Measurements from ENCODE around the gene MAP2K3.

MAP2K3 gene

GRCh38 chr17:21354796-21355385 lies 70.4 kb downstream of the MAP2K3 start:
- no peak for DNase-seq

GRCh38 chr17:21355586-21355985 lies 71.1 kb downstream of the MAP2K3 start:
- DNase-seq, result no peak

- DNase-seq, result no peak
Measured at GRCh38 chr17:21356537-21357127, 72.1 kb downstream of the MAP2K3 start.

GRCh38 chr17:21357281-21357680 lies 72.8 kb downstream of the MAP2K3 start:
- DNase-seq, result no peak

- no peak for DNase-seq
Measured at GRCh38 chr17:21357696-21358656, 73.5 kb downstream of the MAP2K3 start.

- DNase-seq, result no peak
Measured at GRCh38 chr17:21358682-21359482, 74.4 kb downstream of the MAP2K3 start.

- DNase-seq, result no peak
Measured at GRCh38 chr17:21359483-21359840, 75.0 kb downstream of the MAP2K3 start.

GRCh38 chr17:21360048-21360447 lies 75.5 kb downstream of the MAP2K3 start:
- no peak for DNase-seq

GRCh38 chr17:21361020-21361809 lies 76.7 kb downstream of the MAP2K3 start:
- no peak for DNase-seq

GRCh38 chr17:21362331-21362931 lies 77.9 kb downstream of the MAP2K3 start:
- DNase-seq, result no peak

- DNase-seq, result no peak
Measured at GRCh38 chr17:21363776-21364642, 79.5 kb downstream of the MAP2K3 start.
